Ureter (tissue), 1 donor: ENCODE data around the gene PYGM. TPM values are rescaled to one million over a fixed set of nuclear protein-coding genes. Genes with fewer than 3 reads are reported as not detected.

Experiments used
- total RNA-seq: library from RNA; stranded (reverse); gene quantifications from one replicate; pipeline ENCODE4 v1.2.4, GENCODE V29; 2023
- donor health status: DM: yes; HTN: yes; CAD: no.

Gene PYGM
- total RNA-seq, 1 donor from 2014 or later, result 11.4 TPM

Other genes with a start within 250 kb of the PYGM start
- 0.44 TPM for gene SLC22A11, start 204.0 kb downstream of the PYGM start, total RNA-seq
- not detected for gene SLC22A12, start 168.8 kb downstream of the PYGM start, total RNA-seq
- gene NRXN2, start 36.8 kb downstream of the PYGM start, total RNA-seq, result 11.6 TPM
- gene RASGRP2, start 15.8 kb downstream of the PYGM start, total RNA-seq, result 23.3 TPM
- 391 TPM for gene SF1, start 18.6 kb upstream of the PYGM start, total RNA-seq
- gene MAP4K2, start 43.2 kb upstream of the PYGM start, total RNA-seq, result 14.0 TPM
- gene MEN1, start 50.6 kb upstream of the PYGM start, total RNA-seq, result 18.7 TPM
- gene CDC42BPG, start 84.7 kb upstream of the PYGM start, total RNA-seq, result 28.5 TPM
- 47.3 TPM for gene EHD1, start 118.6 kb upstream of the PYGM start, total RNA-seq
- 27.9 TPM for gene ATG2A, start 157.2 kb upstream of the PYGM start, total RNA-seq
- 18.9 TPM for gene PPP2R5B, start 164.7 kb upstream of the PYGM start, total RNA-seq
- not detected for gene GPHA2, start 175.9 kb upstream of the PYGM start, total RNA-seq
- not detected for gene MAJIN, start 212.1 kb upstream of the PYGM start, total RNA-seq
- 4.6 TPM for gene BATF2, start 237.0 kb upstream of the PYGM start, total RNA-seq